ENCODE measurements around the gene DYRK3.
A peak's percentile ranks its signal among the peaks of the same experiment; 100 is the strongest.

The DYRK3 gene

GRCh38 chr1:206685334-206685768 lies 50.0 kb downstream of the DYRK3 start:
- H3K4me2 ChIP-seq: peak overlapping the region; percentile 74
- H3K4me1 ChIP-seq (ENCODE audit: low read depth, poor library complexity, severe bottlenecking): peaks cover 30% of the 10 kb centered on the region
- H4K20me1 ChIP-seq (ENCODE audit: insufficient read depth): 0 out of 2 replicates have a peak, but pooled peaks cover 3% of the 10 kb centered on the region
- no peak overlapping the region for H3K27ac ChIP-seq
- peak overlapping the region; percentile 68 for H2AFZ ChIP-seq (ENCODE audit: low read depth)
- peak overlapping the region; percentile 95 for H3K4me3 ChIP-seq (IDR thresholded peaks at IDR 0.05; ENCODE audit: insufficient read depth, low read depth, low read length)
- H3K9ac ChIP-seq: peak overlapping the region; percentile 33; the same call in 1 of the 2 replicates
- H3K79me2 ChIP-seq (ENCODE audit: insufficient read depth, low read depth): peaks cover 23% of the 10 kb centered on the region; the same call in 1 of the 2 replicates
- peaks cover 27% of the 10 kb centered on the region; the same call in 1 of the 2 replicates for H3K27me3 ChIP-seq (ENCODE audit: insufficient read depth, low read depth)
- no peaks in the 10 kb centered on the region for H3K36me3 ChIP-seq (ENCODE audit: insufficient read depth)
- TF ChIP-seq CTCF (conservative IDR thresholded peaks at IDR 0.05; ENCODE audit: low read depth, low read length): no peak

GRCh38 chr1:206685769-206686477 lies 50.6 kb downstream of the DYRK3 start:
- Histone ChIP-seq H2AFZ (ENCODE audit: low read depth) (peak overlapping the region; percentile 68), H3K36me3 (ENCODE audit: insufficient read depth) (no peaks in the 10 kb centered on the region), H3K9ac (peak overlapping the region; percentile 33; the same call in 1 of the 2 replicates), H3K4me3 (IDR thresholded peaks at IDR 0.05; ENCODE audit: insufficient read depth, low read depth, low read length) (peak overlapping the region; percentile 95), H4K20me1 (ENCODE audit: insufficient read depth) (0 out of 2 replicates have a peak, but pooled peaks cover 3% of the 10 kb centered on the region), H3K4me2 (peak overlapping the region; percentile 74), H3K4me1 (ENCODE audit: low read depth, poor library complexity, severe bottlenecking) (peaks cover 28% of the 10 kb centered on the region), H3K79me2 (ENCODE audit: insufficient read depth, low read depth) (peaks cover 29% of the 10 kb centered on the region; the same call in 1 of the 2 replicates), H3K27ac (no peak overlapping the region), H3K27me3 (ENCODE audit: insufficient read depth, low read depth) (peaks cover 27% of the 10 kb centered on the region; the same call in 1 of the 2 replicates)
- no peak for TF ChIP-seq CTCF (conservative IDR thresholded peaks at IDR 0.05; ENCODE audit: low read depth, low read length)

GRCh38 chr1:206686478-206687249 lies 51.3 kb downstream of the DYRK3 start:
- Histone ChIP-seq H3K27ac (no peak overlapping the region), H3K79me2 (ENCODE audit: insufficient read depth, low read depth) (peaks cover 29% of the 10 kb centered on the region; the same call in 1 of the 2 replicates)

More at GRCh38 chr1:206686478-206687249, 51.3 kb downstream of the DYRK3 start:
- H3K9ac ChIP-seq: peak overlapping the region; percentile 33; the same call in 1 of the 2 replicates
- H3K4me1 ChIP-seq (ENCODE audit: low read depth, poor library complexity, severe bottlenecking): peaks cover 28% of the 10 kb centered on the region
- H3K4me3 ChIP-seq (IDR thresholded peaks at IDR 0.05; ENCODE audit: insufficient read depth, low read depth, low read length): peak overlapping the region; percentile 95
- TF ChIP-seq CTCF (conservative IDR thresholded peaks at IDR 0.05; ENCODE audit: low read depth, low read length): no peak
- H4K20me1 ChIP-seq (ENCODE audit: insufficient read depth): 0 out of 2 replicates have a peak, but pooled peaks cover 3% of the 10 kb centered on the region
- H3K36me3 ChIP-seq (ENCODE audit: insufficient read depth): no peaks in the 10 kb centered on the region
- peak overlapping the region; percentile 74 for H3K4me2 ChIP-seq
- H2AFZ ChIP-seq (ENCODE audit: low read depth): no peak overlapping the region; the same call in 1 of the 2 replicates
- peaks cover 27% of the 10 kb centered on the region; the same call in 1 of the 2 replicates for H3K27me3 ChIP-seq (ENCODE audit: insufficient read depth, low read depth)
